Skeletal muscle tissue (tissue), 4 donors: ENCODE data around the gene TMPRSS4. TPM values are rescaled to one million over a fixed set of nuclear protein-coding genes. Genes with fewer than 3 reads are reported as not detected.

Source experiments
- H3K27ac ChIP-seq: one replicate; pipeline ENCODE4 v1.7.0; 2013; ENCODE audit warnings: mild to moderate bottlenecking, low read depth, low read length, inconsistent platforms
- H3K27me3 ChIP-seq, 3 donors: one replicate each; pipeline ENCODE4 v1.7.0; 2013; ENCODE audit warnings: low read length in 3 of 3; ENCODE audit not compliant: control insufficient read depth in 3 of 3, insufficient read depth in 3 of 3
- H3K36me3 ChIP-seq, 3 donors: one replicate each; pipeline ENCODE4 v1.7.0; 2013; ENCODE audit warnings: low read length in 3 of 3; ENCODE audit not compliant: control insufficient read depth in 3 of 3, insufficient read depth in 3 of 3
- H3K4me1 ChIP-seq, 3 donors: one replicate each; pipeline ENCODE4 v1.7.0; 2013; ENCODE audit warnings: low read length in 3 of 3, mild to moderate bottlenecking in 3 of 3; ENCODE audit not compliant: control insufficient read depth in 3 of 3, insufficient read depth in 3 of 3
- H3K4me3 ChIP-seq, 3 donors: one replicate each; pipeline ENCODE4 v1.7.0; 2013; ENCODE audit warnings: low read length in 3 of 3
- H3K9ac ChIP-seq, 3 donors: one replicate each; pipeline ENCODE4 v1.7.0; 2013; ENCODE audit warnings: low read length in 3 of 3, mild to moderate bottlenecking in 3 of 3, moderate library complexity in 2 of 3, low read depth in 1 of 3
- H3K9me3 ChIP-seq, 3 donors: one replicate each; pipeline ENCODE4 v1.7.0; 2013; ENCODE audit warnings: low read length in 3 of 3; ENCODE audit not compliant: control insufficient read depth in 3 of 3
- total RNA-seq: library from RNA; depleted of rRNA; stranded (reverse); fragments of >200 nt; gene quantifications from one replicate; pipeline ENCODE4 v1.2.3, GENCODE V29; 2014
- donor health status: Osteomylitis.

Gene TMPRSS4
- total RNA-seq, 1 donor from 2014 or later, result not detected

DNA sequence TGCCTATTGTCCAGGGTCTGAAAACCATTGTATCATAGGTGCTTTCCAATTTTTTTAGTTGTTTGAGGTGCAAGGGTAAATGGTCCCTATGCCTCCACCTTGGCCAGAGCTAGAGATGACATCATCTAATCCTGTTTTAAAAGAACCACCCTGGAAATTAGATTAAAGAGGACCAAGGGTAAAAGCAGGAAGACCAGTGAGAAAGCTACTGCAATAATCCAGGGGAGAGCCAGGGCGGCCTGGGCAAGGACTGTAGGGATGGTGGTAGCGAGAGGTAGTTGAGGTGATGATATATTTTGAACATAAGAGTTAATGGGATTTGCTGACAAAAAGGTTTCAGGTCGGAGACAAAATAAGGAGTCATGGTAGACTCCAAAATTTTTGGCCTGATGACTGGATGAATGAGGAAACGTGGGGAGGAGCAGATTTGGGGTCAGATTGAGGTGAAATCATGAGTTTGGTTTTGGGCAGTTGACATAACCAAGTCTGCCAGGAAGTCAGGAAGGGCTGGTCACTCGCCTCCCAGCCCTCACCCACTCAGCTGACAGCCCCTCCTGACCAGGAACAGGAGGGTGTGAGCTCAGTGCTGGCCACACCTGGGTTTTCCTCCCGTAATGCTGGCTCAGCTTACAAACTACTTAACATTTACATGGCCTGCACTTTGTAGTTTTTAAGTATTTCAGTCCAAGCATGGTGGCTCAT is 52.7 kb downstream of the TMPRSS4 start:
- no peak overlapping the region for H3K27ac ChIP-seq
- H3K4me1 ChIP-seq, result peaks cover 0 to 10% (median 9%) of the 10 kb centered on the region in 3 donors
- no peaks in the 10 kb centered on the region for H3K36me3 ChIP-seq
- H3K9me3 ChIP-seq, result no peaks in the 10 kb centered on the region
- no peak overlapping the region for H3K9ac ChIP-seq
- no peak overlapping the region for H3K4me3 ChIP-seq
- no peaks in the 10 kb centered on the region for H3K27me3 ChIP-seq

DNA sequence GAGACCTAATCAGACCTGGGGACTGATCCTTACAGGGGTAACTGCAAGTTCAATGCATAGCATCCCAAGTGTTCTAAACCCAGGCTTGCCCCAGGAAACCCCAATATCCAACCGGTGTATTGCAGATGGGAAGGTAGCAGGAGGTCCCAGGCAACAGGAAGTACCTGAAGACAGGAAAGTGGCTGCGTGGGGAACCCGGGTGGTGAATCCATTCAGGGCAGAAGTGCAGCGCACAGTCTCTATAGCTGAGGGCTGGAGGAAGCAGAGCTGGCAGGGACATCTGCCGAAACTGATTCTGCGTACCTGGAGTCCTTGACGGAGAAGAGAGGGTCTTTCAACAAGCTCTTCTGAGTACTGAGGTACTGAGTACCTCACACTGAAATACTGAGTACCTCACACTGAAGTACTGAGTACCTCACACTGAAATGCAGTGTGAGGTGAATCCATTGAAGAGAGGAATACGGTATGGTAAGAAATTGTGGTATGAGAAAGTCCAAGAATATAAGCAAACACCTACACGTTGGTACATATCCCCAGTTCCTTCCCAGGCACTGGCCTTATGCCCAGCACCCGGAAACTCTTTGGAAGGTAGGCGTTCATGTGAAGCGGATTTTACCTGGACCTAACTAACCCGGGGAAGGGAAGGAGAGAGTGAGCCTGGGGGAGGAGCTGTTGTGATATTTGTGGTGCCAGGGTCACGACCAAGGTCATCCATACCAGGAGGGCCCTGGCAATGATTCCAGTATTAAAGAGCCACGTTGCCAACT is 55.7 kb downstream of the TMPRSS4 start:
- Histone ChIP-seq H3K36me3 (no peaks in the 10 kb centered on the region), H3K4me1 (peaks cover 0 to 10% (median 9%) of the 10 kb centered on the region in 3 donors), H3K27me3 (peaks cover 0 to under 1% (median 0%) of the 10 kb centered on the region in 3 donors), H3K4me3 (no peak overlapping the region), H3K9ac (no peak overlapping the region), H3K9me3 (no peaks in the 10 kb centered on the region), H3K27ac (no peak overlapping the region)

DNA sequence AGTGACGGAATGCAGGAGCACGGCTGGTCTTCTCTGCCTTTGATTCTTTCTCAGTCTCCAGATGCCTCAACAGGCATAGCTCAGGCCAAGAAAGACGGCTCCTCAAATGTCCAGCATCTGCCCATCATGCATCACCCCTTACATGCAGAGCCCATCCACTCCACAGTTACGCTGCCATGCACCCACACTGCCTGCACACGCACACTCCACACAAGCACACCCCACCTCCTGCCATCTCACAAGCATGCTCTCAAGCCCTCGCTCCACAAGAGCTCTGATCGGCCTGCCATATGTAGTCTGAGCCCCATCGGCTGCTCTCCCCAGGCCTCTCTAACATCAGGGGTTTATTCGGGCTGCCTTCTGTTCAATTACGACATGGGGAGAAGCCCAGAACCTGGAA is 56.9 kb downstream of the TMPRSS4 start:
- peaks cover 0 to 10% (median 5%) of the 10 kb centered on the region in 3 donors for H3K4me1 ChIP-seq
- no peaks in the 10 kb centered on the region for H3K9me3 ChIP-seq
- no peaks in the 10 kb centered on the region for H3K36me3 ChIP-seq

DNA sequence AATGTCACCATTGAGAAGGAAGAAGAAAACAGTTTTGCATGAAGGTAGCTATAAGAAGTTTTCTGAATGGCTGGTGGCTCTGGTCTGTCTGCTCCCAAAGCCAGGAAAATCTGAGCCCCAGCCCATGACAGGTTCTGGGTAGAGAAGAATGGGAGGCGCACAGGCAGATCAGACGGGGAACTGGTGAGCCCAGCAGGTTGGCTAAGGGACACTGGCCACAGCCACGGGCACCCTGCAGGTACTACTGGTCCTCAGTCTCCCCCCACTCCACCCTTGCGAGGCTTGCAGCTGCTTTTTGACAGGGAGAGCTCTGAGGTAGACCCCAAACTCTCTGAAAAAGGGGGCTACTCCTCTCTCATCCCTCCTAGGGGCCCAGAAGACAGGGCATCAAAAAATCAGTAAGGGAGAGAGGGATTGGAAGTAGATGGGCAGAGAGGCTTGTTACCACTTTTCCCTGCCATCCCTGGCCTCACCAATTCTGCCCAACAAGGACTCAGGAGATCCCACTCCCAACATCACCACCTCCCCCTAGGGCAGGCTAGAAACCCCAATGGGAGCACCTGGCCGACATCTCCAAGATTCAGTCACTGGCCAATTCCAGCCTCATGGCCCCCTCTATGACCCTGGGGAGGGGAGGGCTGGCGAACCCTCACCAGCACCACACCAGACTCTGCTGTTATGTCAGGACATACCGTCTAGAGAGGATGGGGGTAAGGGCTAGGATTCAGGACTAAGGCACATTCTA is 58.3 kb downstream of the TMPRSS4 start:
- Histone ChIP-seq H3K9me3 (no peaks in the 10 kb centered on the region), H3K4me1 (peaks cover 0 to 4% (median 0%) of the 10 kb centered on the region in 3 donors), H3K27ac (no peak overlapping the region), H3K36me3 (no peaks in the 10 kb centered on the region), H3K9ac (no peak overlapping the region), H3K27me3 (peaks cover 0 to 9% (median 0%) of the 10 kb centered on the region in 3 donors), H3K4me3 (no peak overlapping the region)

More for the DNA sequence above, 56.9 kb downstream of the TMPRSS4 start:
- no peak overlapping the region for H3K27ac ChIP-seq
- H3K4me3 ChIP-seq, result no peak overlapping the region
- no peak overlapping the region for H3K9ac ChIP-seq
- peaks cover 0 to 4% (median 0%) of the 10 kb centered on the region in 3 donors for H3K27me3 ChIP-seq

DNA sequence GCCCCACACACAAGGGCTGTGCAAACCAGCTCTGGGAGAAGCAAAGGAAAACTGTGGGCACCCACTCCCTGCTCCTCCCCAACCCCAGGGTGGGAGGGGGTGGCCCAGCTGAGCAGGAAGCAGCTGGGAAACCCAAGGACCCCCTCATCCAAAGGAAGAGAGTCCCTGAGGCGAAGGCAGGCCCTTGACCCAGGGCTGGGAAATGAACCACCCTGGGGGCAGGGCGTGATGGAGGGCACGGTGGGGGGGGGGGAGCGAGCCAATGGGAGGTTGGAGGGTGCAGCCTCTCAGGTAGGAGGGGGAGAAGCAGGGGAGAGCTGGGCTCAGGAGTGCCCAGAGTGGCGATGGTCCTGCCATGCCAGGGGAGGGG is 58.9 kb downstream of the TMPRSS4 start:
- no peaks in the 10 kb centered on the region for H3K36me3 ChIP-seq
- no peak overlapping the region for H3K27ac ChIP-seq
- H3K27me3 ChIP-seq, result peaks cover 0 to 10% (median 0%) of the 10 kb centered on the region in 3 donors
- H3K9ac ChIP-seq, result no peak overlapping the region
- peaks cover 0 to 2% (median 0%) of the 10 kb centered on the region in 3 donors for H3K4me1 ChIP-seq
- no peak overlapping the region for H3K4me3 ChIP-seq
- H3K9me3 ChIP-seq, result no peaks in the 10 kb centered on the region

DNA sequence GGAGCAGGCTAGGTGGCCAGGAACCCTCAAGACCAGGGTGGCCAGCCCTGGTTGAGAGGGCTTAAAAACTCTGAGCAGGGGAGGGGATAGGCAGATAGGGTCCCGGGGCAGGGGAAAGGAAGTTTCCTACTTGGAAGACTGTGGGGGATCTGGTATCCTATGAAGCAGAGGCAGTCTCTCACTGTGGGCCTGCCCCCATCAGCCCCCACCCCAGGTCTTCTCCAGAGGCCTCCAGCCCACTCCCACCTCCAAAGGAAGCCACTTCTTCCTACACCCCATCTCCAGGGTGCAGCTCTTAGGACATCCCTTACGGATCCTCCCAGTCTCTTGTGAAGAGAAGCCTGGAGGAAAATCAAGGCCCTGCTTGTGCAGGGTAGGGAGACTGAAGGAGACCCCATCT is 59.5 kb downstream of the TMPRSS4 start:
- Histone ChIP-seq H3K27me3 (peaks cover 0 to 10% (median 3%) of the 10 kb centered on the region in 3 donors), H3K36me3 (no peaks in the 10 kb centered on the region), H3K9me3 (no peaks in the 10 kb centered on the region), H3K27ac (no peak overlapping the region), H3K9ac (no peak overlapping the region), H3K4me3 (no peak overlapping the region), H3K4me1 (no peaks in the 10 kb centered on the region)

DNA sequence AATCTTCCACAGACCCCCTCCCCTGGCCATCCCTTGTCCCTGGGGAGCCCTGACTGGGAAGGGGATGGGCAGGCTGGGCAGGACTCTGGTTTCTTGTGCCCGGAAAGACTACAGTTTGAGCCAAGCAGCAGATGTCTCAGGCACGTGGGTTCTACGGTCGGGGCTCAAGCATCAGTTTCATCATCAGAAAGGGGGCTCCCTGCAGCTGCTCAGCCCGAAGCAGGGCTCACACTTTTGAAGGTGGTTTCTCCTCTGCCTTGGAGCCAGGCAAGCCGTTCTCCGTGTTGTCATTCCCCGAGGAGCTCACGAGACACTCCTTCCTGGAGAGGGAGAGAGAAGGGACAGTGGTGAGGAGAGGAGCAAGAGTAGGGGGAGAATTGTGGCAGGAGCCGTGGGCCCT is 59.9 kb downstream of the TMPRSS4 start:
- H3K27me3 ChIP-seq, result peaks cover 0 to 10% (median 3%) of the 10 kb centered on the region in 3 donors

DNA sequence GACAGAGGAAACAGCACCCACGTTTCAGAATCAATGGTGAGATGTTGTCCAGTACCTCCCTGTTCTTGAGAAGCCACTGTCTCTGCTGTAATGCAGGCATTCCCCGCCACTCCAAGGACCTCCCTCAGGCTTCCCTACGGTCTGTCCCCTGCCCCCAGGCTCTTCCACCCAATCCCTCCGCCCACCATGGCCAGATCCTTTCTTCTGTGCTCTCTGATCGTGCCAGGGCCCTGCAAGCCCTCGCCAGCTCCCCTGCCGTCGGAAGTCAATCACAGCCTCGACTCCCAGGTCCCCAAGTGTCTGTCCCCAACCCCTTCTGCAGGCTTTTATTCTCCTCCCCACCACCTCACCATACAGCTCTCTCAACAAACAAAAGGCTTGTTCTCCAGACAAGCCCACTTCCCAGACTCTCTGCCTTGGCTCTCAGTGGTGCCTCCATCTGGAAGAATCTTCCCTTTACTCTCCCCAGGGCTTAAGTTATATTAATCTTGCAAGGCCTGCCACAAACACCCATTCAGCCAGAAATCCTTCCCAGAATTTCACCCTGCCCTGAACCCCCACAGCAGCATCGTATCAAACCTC is 62.1 kb downstream of the TMPRSS4 start:
- no peaks in the 10 kb centered on the region for H3K9me3 ChIP-seq
- H3K27ac ChIP-seq, result no peak overlapping the region
- no peaks in the 10 kb centered on the region for H3K36me3 ChIP-seq
- no peak overlapping the region for H3K4me3 ChIP-seq
- H3K9ac ChIP-seq, result no peak overlapping the region
- H3K27me3 ChIP-seq, result peaks cover 0 to 15% (median 12%) of the 10 kb centered on the region in 3 donors
- peaks cover 0 to 3% (median 0%) of the 10 kb centered on the region in 3 donors for H3K4me1 ChIP-seq

More for the DNA sequence above, 59.9 kb downstream of the TMPRSS4 start:
- Histone ChIP-seq H3K27ac (no peak overlapping the region), H3K9me3 (no peaks in the 10 kb centered on the region), H3K9ac (no peak overlapping the region), H3K36me3 (no peaks in the 10 kb centered on the region), H3K4me1 (no peaks in the 10 kb centered on the region), H3K4me3 (no peak overlapping the region)

DNA sequence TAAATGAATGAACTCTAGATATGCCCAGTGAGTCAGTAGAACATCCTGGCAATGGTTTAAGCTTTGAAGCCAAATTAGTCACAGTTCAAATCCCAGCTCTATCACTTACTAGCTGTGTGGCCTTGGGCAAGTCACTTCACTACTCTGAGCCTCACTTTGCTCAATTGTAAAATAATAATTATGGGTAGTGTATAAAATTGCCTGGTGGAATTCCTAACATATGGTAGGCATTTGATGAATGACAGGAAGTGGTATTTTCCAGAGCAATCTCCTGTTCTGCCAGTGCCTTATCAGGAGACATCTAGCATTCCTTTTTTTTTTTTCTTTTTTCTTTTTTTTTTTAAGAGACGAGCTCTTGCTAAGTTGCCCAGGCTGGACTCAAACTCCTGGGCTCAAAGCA is 62.7 kb downstream of the TMPRSS4 start:
- Histone ChIP-seq H3K27ac (no peak overlapping the region), H3K9me3 (no peaks in the 10 kb centered on the region), H3K9ac (no peak overlapping the region), H3K36me3 (no peaks in the 10 kb centered on the region), H3K4me3 (no peak overlapping the region), H3K27me3 (peaks cover 0 to 16% (median 12%) of the 10 kb centered on the region in 3 donors), H3K4me1 (peaks cover 0 to 9% (median 5%) of the 10 kb centered on the region in 3 donors)
